Caco-2 (cell line): ENCODE measurements around the gene SMIM13. TPM values are rescaled to one million over a fixed set of nuclear protein-coding genes. Genes with fewer than 3 reads are reported as not detected.

Experiments used
- BruUV-seq: library from RNA; stranded (reverse); fragments of 400-500 nt; replicated peaks from 2 replicates; lab custom pipeline; 2021; lab: Mats Ljungman, UMichigan
- CTCF ChIA-PET: fragments of 300-600 bp; sonication (Branson Sonifier 250); formaldehyde crosslinking; loops from one replicate; lab custom pipeline; 2022; ENCODE audit warnings: antibody characterized with exemption; lab: Charles Lee
- POLR2A ChIA-PET: fragments of 300-600 bp; sonication (Branson Sonifier 250); formaldehyde crosslinking; loops from one replicate; lab custom pipeline; 2022; ENCODE audit warnings: antibody characterized with exemption; lab: Charles Lee
- DNase-seq, 2 experiments: peaks; one replicate each; pipeline versions ENCODE4 v3.0.0 to v3.0.0-alpha.2; 2020 to 2022
- H3K27me3 ChIP-seq: replicated peaks from 2 replicates; pipeline ENCODE4 v1.6.0; 2011; ENCODE audit warnings: low read length; ENCODE audit not compliant: control insufficient read depth, insufficient read depth
- H3K36me3 ChIP-seq: 2 replicates; pipeline ENCODE4 v1.5.1; 2011; ENCODE audit warnings: low read length; ENCODE audit not compliant: control insufficient read depth, insufficient read depth
- H3K4me1 ChIP-seq: fragments of 250-450 bp; sonication (Bioruptor Pico); 2 replicates; pipeline ENCODE4 v1.5.1; 2020; ENCODE audit warnings: mild to moderate bottlenecking
- H3K4me3 ChIP-seq: 2 replicates; pipeline ENCODE4 v1.5.1; 2011; ENCODE audit warnings: low read depth, mild to moderate bottlenecking, control low read depth, low read length
- H3K9me3 ChIP-seq: fragments of 250-450 bp; sonication (Bioruptor Pico); 2 replicates; pipeline ENCODE4 v1.5.1; 2020; ENCODE audit warnings: mild to moderate bottlenecking, moderate library complexity
- H3K27ac Mint-ChIP-seq: one replicate; pipeline ENCODE4 v1.8.0; 2022; ENCODE audit warnings: mixed read lengths; ENCODE audit not compliant: unreplicated experiment
- H3K27me3 Mint-ChIP-seq: one replicate; pipeline ENCODE4 v1.8.0; 2022; ENCODE audit warnings: mixed read lengths; ENCODE audit not compliant: insufficient read depth, unreplicated experiment
- H3K36me3 Mint-ChIP-seq: one replicate; pipeline ENCODE4 v1.8.0; 2022; ENCODE audit warnings: mild to moderate bottlenecking, mixed read lengths; ENCODE audit not compliant: insufficient read depth, unreplicated experiment
- H3K4me1 Mint-ChIP-seq: one replicate; pipeline ENCODE4 v1.8.0; 2022; ENCODE audit warnings: low read depth, mixed read lengths; ENCODE audit not compliant: unreplicated experiment
- H3K4me3 Mint-ChIP-seq: one replicate; pipeline ENCODE4 v1.8.0; 2022; ENCODE audit warnings: mild to moderate bottlenecking, moderate library complexity, mixed read lengths; ENCODE audit not compliant: unreplicated experiment
- H3K9me3 Mint-ChIP-seq: one replicate; pipeline ENCODE4 v1.8.0; 2022; ENCODE audit warnings: mixed read lengths; ENCODE audit not compliant: unreplicated experiment
- CTCF ChIP-seq, 2 experiments: fragments of 200-600 bp in 1 of 2; IDR thresholded peaks; 1 replicate in 1 of 2; 2 replicates in 1 of 2; pipeline versions ENCODE4 v1.5.1 to v1.8.0; 2011 to 2022; ENCODE audit warnings: antibody characterized with exemption in 1 of 2, control low read depth in 1 of 2, inconsistent platforms in 1 of 2, low read depth in 1 of 2, low read length in 1 of 2, mild to moderate bottlenecking in 1 of 2, moderate library complexity in 1 of 2; ENCODE audit not compliant: insufficient read depth in 1 of 2, severe bottlenecking in 1 of 2, unreplicated experiment in 1 of 2
- intact Hi-C: fragments of 100-400 bp; cut with micrococcal nuclease; formaldehyde crosslinking; loops from one replicate; pipeline ENCODE4 v1.10.0; 2022; ENCODE audit not compliant: unreplicated experiment
- total RNA-seq: library from RNA; stranded (reverse); gene quantifications from 2 replicates; pipeline ENCODE4 v1.2.3, GENCODE V29; 2022

Gene SMIM13
- total RNA-seq, 1 experiment from 2014 or later: 18.8 TPM

- H3K4me3 ChIP-seq: no peak overlapping the region
These were observed 59.8 kb downstream of the SMIM13 start for GRCh38 chr6:11153447-11153846.

GRCh38 chr6:11155589-11155988, 62.0 kb downstream of the SMIM13 start:
- Mint-ChIP-seq H3K27ac (no peak overlapping the region), H3K9me3 (no peaks in the 10 kb centered on the region), H3K4me1 (no peaks in the 10 kb centered on the region), H3K36me3 (no peaks in the 10 kb centered on the region), H3K27me3 (no peaks in the 10 kb centered on the region), H3K4me3 (no peak overlapping the region)
- no peak for TF ChIP-seq CTCF (IDR thresholded peaks at IDR 0.05; ENCODE audit: insufficient read depth in 1 of 2, low read depth in 1 of 2, low read length in 1 of 2, severe bottlenecking in 1 of 2, unreplicated experiment in 1 of 2)
- ChIA-PET POLR2A (no interaction called here), CTCF (no interaction called here)
- no peak for DNase-seq
- Histone ChIP-seq H3K4me3 (no peak overlapping the region), H3K4me1 (no peaks in the 10 kb centered on the region), H3K9me3 (no peaks in the 10 kb centered on the region; the same call in 1 of the 2 replicates), H3K27me3 (no peaks in the 10 kb centered on the region), H3K36me3 (no peaks in the 10 kb centered on the region)
- BruUV-seq: no TSS peak
- intact Hi-C loops: no loop called here

More at GRCh38 chr6:11153447-11153846, 59.8 kb downstream of the SMIM13 start:
- no peaks in the 10 kb centered on the region for H3K4me1 ChIP-seq
- Mint-ChIP-seq H3K36me3 (no peaks in the 10 kb centered on the region), H3K4me1 (no peaks in the 10 kb centered on the region), H3K27me3 (no peaks in the 10 kb centered on the region), H3K27ac (no peak overlapping the region), H3K9me3 (no peaks in the 10 kb centered on the region), H3K4me3 (no peak overlapping the region)
- no peak for DNase-seq
- no peaks in the 10 kb centered on the region for H3K36me3 ChIP-seq
- no peaks in the 10 kb centered on the region; the same call in 1 of the 2 replicates for H3K9me3 ChIP-seq
- ChIA-PET CTCF (no interaction called here), POLR2A (no interaction called here)
- intact Hi-C loops: no loop called here
- H3K27me3 ChIP-seq: no peaks in the 10 kb centered on the region
- no peak for TF ChIP-seq CTCF (IDR thresholded peaks at IDR 0.05; ENCODE audit: insufficient read depth in 1 of 2, low read depth in 1 of 2, low read length in 1 of 2, severe bottlenecking in 1 of 2, unreplicated experiment in 1 of 2)
- BruUV-seq: no TSS peak

DNA sequence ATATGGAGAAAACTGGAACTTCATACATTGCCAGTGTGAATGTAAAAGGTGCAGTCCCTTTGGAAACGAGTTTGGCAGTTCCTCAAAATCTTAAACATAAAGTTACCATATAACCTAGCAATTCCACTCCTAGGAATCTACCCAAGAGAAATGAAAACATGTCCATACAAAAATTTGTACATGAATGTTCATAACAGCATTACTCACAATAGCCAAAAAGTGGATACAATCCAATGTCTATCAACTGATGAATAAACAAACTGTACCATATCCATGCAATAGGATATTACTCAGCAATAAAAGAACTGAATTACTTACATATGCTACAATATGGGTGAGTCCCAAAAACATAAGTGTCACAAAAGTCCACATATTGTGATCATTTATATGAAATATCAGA, 66.6 kb downstream of the SMIM13 start:
- intact Hi-C loops: no loop called here
- no peaks in the 10 kb centered on the region; the same call in 1 of the 2 replicates for H3K9me3 ChIP-seq
- H3K36me3 ChIP-seq: no peaks in the 10 kb centered on the region
- ChIA-PET POLR2A (no interaction called here), CTCF (no interaction called here)
- no peaks in the 10 kb centered on the region for H3K27me3 ChIP-seq
- peaks cover 12% of the 10 kb centered on the region for H3K4me1 ChIP-seq
- peaks cover 19% of the 10 kb centered on the region for H3K4me1 Mint-ChIP-seq
- H3K9me3 Mint-ChIP-seq: no peaks in the 10 kb centered on the region
- H3K4me3 Mint-ChIP-seq: no peak overlapping the region
- DNase-seq: no peak
- no peak overlapping the region for H3K4me3 ChIP-seq
- no peaks in the 10 kb centered on the region for H3K27me3 Mint-ChIP-seq
- no TSS peak for BruUV-seq
- no peaks in the 10 kb centered on the region for H3K36me3 Mint-ChIP-seq
- H3K27ac Mint-ChIP-seq: no peak overlapping the region
- TF ChIP-seq CTCF (IDR thresholded peaks at IDR 0.05; ENCODE audit: insufficient read depth in 1 of 2, low read depth in 1 of 2, low read length in 1 of 2, severe bottlenecking in 1 of 2, unreplicated experiment in 1 of 2): no peak
